GM11168 (cell line): Measurements from ENCODE around the gene AGO4.
"Not testable (repeated sequence)": the region's sequence is repeated elsewhere in the genome, so short reads cannot be mapped to it uniquely, and the experiment has no call there.

ENCODE experiments used
- in situ Hi-C: fragments of 300-500 bp; cut with MboI; formaldehyde crosslinking; loops from one replicate; pipeline ENCODE4 v1.12.0; 2022; ENCODE audit warnings: low sequenced_read_pairs; ENCODE audit not compliant: unreplicated experiment

Gene AGO4

DNA sequence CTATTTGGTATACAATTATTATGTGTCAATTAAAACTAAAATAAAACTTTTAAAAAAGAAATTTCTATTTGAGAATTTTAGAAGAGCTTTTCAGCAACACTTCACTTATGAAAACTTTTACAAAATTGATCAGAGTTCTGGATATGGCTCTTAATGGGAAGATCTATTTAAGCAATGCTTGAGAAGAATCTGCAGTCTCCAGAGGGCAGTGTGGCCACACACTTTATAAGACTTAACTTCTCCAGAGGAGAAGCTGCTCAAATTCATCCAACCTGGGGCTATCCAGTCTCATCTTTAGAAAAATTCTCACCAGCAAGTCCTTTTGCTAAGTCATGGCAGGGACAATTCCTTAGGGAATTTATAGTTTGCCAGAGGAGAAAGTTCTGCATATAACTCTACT, 50.0 kb downstream of the AGO4 start:
- in situ Hi-C loops: no loop called here

DNA sequence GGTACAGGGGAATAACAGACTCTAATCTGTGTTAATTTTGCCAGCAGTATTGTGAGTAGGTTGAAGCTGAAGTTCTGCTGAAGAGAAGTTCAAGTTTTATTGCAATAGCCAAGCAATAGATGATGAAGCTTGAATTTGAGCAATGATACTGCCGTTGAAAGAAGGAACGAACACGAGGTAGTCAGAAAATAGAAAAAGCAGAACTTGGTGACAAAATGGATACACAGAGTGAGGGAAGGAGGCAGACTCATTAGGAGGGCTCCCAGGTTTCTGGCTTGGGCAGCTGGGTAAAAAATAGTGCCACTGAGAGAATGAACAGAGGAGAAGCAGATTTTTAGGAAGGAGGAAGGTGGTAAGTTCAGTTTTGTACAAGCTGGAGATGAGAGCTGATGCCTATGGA, 52.9 kb downstream of the AGO4 start:
- in situ Hi-C loops: no loop called here

DNA sequence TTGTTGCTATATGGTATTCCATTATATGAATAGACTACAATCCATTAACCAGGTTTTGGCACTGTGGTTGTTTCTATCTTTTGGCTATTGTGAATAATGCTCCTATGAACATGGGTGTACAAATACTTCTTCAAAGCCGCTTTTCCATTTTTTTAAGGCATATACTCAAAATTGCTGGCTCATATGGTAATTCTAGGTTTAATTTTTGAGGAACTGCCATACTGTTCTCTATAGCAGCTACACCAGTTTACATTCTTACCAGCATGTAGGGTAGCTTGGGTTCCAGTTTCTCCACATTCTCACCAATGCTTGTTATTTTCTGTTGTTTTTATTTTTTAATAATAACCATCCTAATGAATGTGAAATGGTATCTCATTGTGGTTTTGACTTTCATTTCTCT, 55.3 kb downstream of the AGO4 start:
- in situ Hi-C loops: no loop called here

DNA sequence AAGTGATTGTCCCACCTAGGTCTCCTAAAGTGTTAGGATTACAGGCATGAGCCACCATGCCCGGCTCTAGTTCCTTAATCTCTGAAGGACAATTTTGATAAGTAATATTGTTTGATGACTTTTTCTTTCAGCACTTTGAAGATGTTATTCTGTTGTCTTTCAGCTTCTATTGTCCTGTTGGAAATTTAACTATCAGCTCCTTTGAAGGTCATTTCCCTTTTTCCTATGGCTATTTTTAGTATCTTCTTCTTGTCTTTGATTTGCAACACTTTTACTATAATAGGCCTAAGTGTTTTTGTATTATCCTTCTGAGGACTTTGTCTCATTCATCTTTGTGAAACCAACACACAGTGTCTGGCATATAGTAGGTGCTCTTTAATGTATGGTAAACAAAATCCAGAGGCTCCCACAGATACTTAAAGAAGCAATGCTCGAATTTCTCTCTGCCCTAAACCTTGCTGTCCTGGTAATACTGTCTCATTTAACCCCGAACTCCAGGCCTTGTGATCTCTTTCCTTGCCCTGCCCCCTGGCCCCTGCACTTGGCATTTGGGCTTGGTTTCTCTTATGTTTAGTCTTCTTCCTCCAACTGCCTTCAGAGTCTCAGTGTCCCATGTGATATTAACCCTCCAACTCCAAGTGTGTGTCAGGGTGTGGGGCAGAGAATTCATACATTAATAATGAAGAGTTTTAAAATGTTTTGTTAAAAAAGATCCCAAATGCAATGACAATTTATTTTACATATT, 56.2 kb downstream of the AGO4 start:
- in situ Hi-C loops: no loop called here

DNA sequence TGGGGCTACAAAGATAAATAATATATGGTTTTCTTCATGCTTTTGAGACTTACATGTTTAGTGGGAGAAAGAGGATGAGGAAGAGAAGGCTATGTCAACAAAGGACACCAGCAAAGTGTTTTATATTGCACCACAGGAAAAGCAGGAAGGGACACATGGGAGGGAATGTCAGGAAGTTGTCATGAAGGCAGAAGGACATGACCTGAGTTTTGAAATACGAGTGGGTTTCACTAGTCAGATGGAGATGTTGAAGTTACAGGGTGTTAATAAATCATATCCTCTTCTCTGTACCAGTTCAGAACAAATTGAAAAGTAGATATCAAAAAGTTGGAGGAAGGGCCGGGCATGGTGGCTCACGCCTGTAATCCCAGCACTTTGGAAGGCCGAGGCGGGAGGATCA, 57.0 kb downstream of the AGO4 start:
- in situ Hi-C loops: no loop called here

DNA sequence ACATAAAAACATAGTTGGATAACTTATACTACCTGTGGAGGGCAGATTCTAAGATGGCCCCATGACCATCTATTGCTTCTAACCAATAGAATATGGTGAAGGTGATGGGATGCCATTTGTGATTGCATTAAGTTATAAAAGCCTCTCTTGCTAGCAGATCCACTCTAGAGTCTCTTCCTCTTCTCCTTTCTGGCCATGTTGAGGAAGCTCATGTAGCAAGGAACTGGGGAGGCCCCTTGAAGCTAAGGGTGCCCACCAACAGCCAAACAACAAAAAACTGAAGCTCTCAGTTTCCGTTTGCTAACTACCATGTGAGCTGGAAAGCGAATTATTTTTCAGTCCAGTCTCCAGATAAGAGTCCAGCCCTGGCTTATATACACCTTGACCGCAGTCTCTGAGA, 59.2 kb downstream of the AGO4 start:
- in situ Hi-C loops: no loop called here

DNA sequence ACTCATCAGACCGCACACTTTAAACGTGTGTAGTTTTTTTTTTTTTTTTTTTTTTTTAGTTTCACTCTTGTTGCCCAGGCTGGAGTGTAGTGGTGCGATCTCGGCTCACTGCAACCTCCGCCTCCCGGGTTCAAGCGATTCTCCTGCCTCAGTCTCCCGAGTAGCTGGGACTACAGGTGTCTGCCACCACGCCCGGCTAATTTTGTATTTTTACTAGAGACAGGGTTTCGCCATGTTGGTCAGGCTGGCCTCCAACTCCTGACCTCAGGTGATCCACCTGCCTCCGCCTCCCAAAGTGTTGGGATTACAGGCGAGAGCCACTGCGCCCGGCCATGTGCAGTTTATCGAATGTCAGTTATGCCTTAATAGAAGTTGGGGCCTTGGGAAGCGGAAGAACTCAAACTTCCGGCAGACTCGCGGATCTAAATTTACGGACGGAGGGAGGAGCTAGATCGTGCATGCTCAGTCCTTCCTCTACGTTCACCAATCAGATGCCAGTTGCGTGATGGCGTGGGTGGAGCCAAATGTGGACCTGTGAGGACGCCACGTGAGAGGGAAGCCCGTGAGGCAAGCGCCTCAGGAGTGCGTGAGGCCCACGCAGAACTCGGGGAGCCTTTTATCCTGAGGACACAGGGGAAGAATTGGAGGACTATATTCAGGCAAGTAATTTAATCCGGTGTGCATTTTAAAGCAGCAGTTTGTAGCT, 61.6 kb downstream of the AGO4 start:
- in situ Hi-C loops: not testable (repeated sequence)

DNA sequence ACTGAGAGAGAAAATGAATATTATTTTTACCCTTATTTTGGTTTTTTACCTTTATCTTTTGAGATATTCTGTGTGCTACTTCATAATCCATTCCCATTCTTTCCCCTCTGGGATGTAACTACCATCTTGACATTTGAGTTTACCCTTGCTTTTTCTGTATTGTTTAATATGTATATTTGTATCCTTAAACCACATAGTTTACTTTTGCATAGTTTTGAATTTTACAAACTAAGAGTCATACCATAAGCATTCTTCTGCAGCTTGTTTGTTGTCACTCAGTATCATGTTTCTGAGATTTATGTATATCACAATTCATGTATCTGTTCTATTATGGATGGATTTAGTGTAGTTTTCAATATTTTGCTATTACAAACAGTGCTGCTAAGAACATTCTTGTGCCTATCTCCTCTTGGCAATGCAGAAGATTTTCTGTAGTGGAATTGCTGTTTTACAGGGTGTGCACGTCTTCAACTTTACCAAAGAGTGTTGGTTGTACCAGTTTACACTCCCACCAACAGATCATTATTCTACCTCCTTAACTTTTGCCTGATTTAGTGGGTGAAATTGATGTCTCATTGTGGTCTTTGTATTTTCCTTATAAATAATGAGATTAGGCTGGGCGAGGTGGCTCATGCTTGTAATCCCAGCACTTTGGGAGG, 63.0 kb downstream of the AGO4 start:
- in situ Hi-C loops: no loop called here

DNA sequence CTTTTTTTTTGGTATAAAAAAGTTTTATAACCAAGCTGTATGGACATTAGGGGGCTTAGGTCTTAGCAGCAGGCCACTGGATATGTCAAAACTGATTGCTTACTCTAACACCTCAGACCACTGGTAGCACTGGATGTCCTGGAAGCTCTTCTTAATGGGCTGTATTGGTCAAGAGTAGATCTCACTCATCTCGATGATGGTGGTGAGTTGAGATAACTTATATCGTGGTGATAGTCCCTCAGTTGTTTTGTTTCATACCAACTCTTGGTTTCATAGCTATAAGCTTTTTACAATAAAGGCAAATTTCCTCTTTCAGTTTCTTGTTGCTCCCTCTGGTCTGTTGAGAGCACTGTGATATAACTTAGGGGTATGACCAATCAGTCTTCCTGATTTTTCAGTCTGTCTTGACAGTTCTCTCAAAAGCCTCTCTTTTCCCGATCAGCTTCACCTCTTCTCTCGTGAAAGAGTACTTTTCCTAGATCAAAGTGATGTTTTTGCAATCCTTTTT, 65.5 kb downstream of the AGO4 start:
- in situ Hi-C loops: no loop called here

DNA sequence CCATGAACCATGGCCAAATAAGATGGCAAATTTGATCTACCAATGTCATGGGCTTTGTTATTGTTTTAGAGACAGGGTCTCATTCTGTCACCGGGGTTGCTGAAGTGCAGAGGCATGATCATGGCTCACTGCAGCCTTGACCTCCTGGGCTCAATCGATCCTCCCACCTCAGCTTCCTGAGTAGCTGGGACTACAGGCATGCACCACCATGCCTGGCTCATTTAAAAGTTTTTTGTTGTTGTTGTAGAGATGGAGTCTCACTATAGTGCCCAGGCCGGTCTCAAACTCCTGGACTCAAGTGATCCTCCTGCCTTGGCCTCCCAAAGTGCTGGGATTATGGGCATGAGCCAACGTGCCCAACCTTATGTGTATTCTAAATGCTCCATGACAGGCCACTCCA, 66.3 kb downstream of the AGO4 start:
- in situ Hi-C loops: not testable (repeated sequence)

DNA sequence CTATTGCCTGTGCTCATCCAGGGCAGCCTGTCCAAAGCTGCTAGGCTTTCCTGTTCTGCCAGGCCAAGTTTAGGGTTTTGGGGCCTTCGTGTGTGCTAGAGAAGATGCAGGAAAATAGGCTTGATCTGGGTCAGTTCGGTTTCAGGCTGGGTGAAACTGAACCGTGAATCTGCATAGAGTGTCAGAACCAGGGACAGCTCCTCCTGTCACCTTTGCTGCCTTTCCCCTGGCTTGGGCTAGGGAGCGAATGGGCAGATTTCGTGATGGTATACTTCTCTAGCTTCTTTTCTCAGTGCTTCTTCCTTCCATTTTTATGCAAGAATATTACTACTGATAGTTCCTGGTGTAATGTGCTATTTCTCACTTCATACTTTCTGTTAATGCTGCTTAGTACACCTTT, 69.2 kb downstream of the AGO4 start:
- in situ Hi-C loops: no loop called here

DNA sequence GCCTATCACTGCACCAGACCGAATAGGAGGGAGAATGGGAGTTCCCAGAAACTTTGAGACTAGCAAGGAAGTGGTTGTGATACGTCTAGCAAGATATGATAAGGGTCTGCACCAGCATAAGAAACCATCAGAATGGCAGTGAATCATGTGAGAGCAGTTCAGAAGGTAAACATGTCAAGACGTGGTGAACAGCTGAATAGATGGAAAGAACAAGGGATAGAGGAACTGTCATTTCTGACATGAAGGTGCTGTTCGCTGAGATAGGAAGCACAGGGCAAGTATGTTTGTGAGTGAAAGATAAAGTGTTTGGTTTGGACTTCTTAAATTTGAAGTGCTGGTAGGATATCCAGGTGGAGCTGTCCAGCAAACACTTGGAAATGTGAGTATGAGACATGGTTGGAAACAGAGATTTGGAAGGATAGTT, 74.0 kb downstream of the AGO4 start:
- in situ Hi-C loops: no loop called here

DNA sequence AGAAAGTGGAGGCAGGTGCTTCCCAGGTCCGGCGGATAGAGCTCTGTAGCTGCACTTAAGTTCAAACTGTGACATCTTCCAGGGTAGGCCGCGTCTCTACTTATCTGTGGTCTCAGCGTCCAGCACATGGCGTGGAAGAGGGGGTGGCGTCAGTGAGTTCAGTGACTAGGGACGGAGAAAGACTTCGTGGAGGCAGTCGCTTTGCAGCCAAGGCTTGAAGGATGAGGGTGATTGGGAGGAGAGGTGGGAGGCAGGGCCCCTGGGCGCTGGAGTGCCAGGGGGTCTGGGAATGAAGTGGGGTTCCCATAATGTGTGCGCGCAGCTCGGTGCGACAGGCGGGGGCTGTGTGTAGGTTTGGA, 74.7 kb downstream of the AGO4 start:
- in situ Hi-C loops: no loop called here

DNA sequence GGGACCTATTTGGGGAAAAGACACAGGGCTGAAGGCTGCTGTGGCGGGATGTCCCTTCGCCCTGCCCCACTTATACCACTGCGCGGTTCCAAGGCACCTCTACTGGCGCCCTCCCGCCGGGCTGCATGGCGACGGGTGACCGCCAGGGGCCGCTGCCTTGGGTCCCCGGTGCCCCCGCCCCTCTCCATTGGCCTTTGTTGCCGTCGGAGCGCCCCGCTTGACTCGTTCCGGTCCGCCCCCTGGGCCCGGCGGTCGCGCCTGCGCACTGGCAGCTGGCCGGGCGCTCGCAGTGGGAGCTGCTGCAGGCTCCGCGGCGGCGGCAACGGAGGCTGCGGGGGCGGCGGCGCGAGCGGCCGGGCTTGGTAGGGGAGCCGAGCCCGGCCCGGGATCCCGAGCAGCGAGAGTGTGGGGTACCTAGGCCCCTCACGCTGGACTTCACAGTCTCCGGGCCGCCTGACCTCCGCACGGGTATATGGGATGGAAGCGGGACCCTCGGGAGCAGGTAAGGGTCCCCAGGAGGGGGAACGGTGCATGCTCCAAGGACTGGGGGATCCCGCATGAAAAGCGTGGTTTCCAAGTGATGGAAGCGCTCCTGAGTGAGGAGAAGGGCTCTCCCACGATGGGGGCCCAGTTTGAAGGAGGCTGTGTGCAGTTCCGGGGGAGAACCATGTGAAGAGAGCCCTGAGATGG, 75.3 kb downstream of the AGO4 start, which contains the start of gene AGO1:
Gene AGO1, plus strand, starts transcription at position 265 of the 690 bp plus-strand sequence. Its CDS starts 213 bp downstream, at position 478.
- in situ Hi-C loops: no loop called here

DNA sequence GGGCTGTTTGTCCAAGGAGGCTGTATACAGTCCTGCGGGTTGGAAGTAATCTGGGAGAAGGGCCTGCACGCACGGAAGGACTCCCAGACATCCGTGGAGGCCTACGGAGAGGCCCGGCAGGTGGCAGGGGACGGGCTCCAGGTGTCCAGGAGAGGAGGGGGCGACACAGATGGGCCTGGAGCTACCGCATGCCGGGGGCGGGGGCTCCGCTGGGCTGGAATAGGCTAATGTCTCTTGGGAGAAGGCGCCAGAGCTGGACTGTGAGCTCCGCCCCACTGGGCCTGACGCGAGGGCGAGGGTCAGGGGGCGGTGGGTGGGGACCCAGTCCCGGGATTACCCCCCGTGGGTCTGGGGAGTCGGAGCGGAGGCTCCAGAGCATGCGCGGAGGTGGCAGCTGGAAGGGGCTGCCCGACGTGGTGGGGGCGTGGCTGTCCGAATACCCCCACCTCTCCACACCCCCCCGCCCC, 75.9 kb downstream of the AGO4 start:
- in situ Hi-C loops: no loop called here

DNA sequence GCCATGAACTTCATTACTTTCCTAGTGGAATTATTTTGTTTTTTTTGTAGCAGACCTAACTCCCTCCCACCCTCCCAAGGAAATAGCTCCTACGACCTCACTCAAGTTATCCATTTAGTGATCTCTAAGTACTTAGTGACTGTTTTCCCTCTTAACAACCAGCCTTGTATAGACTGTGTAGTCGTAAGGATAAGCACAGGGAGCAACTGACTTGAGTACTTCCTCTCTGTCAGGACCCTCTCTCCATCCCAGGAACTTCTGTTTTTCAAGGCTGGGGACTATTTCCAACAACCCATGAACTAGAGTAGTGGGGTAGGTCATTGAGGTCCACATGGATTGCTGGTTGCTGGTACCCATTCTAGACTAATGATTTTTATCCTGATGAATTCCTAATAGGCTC, 77.1 kb downstream of the AGO4 start:
- in situ Hi-C loops: no loop called here

DNA sequence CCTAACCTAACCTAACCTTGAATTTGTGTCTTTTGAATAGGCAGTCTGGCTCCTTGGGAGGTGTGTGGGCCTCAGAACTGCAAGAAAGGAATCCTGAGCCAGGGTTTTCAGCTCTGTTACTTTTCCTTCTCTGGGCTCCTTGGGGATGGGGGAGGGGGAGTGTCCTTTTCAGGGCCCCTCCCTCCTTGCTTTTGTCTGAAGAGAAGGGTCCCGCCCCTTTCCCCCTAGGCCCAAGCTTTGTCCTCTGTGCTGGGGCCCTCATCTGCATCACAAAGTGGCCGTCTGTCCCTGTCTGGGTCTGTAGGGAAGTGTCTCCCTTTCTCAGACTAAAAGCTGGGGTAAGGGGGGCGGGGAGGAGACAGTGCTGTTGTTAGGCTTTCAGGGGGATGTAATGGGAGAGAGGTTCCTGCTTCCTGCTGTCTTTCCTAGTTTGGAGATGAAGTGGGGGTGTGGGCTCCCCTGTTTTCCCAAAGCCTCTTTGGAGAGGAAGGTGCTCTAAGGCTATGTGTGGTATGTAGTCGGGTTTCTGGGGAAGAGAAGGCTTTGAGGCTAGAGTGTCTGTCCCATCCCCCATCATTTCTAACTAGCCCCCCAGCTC, 78.2 kb downstream of the AGO4 start:
- in situ Hi-C loops: no loop called here

DNA sequence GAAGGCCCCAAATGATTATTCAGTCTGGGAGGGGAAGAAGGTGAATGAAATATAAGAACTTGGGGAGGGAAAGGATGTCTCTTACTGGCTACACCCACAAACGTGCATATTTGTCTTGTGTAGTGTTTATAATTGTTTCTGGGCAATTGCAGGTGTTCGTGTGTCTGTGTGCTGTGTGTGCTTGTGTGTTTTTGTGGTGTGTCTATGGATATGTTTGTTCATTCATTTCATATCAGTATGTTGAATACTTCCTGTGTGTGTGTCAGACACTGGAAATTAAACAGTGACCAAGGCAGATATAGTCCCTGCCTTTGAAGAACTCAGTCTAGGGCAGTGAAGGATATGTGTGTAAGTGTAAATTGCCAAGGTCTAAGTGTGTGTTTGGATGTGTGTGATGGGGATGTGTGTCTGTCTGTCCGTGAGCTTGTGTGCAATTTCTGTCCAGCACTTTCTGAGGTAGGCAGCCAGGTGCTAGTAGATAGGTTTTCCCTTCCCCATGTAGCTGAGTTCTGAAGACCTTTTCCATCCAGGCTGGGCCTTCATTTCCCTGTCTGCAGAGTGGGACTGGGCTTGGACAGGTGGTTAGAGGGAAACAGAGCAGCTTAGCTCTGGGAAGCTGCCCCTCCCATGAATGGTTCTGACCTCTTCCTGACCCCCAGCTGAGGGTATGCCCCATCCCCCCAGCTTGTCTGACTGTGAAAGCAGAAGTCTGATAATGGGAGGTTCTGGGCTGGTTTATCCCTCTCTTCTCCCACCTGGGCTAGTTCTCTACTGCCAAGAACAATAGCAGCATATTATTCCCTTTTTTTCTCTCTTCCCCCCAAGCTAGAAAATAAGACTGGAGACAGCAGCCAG, 79.0 kb downstream of the AGO4 start:
- in situ Hi-C loops: no loop called here

DNA sequence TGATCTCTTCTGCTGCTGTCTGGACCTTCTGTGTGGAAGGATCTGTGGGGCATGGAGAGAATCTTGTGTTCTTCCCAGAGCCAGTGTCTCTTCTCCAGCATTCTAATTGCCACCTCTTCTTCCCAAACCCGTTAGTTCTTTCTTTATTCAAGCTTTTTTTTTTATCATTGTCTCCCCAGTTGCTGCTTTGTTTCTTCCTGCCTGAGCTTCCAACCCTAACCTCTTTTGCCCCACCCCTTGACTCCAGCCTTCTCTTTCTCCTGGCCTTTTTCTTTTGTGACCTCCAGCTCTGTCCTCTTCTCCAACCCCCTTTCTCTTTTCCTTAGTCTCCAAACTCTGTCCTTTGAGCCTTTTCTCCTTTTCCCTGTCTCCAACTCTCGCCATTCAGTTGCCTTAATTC, 79.7 kb downstream of the AGO4 start:
- in situ Hi-C loops: no loop called here
